ENCODE results near the gene TMEM30A. TPM values are rescaled to one million over a fixed set of nuclear protein-coding genes. Genes with fewer than 3 reads are reported as not detected.

Gene TMEM30A
- total and polyA plus RNA-seq, 4 donors: 33.3 to 71.0 (median 45.4) TPM

DNA sequence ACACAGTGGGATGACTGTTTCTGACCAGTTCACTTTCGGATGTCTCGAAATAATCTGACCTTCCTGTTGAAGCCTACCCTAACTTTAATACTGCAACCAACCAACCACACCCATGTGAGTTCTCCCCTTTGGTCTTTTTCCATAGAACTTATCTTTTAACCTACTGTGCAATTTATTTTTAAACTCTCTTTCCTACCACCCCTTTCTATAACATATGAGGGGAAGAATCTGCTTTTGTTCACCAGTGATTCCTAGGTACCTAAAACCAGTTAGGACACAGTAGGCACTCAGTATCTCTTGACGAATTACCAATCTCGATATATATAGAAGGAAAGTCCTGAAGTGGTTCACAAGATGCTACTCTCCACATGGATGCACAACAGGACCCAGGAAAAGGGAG lies 48.0 kb downstream of the TMEM30A start:
- Histone ChIP-seq H3K4me3 (ENCODE audit: low read depth in 1 of 3, low read length in 3 of 3) (no peak overlapping the region), H3K9ac (ENCODE audit: low read depth in 1 of 2, low read length in 2 of 2) (no peak overlapping the region), H3K9me3 (ENCODE audit: control insufficient read depth in 4 of 4, low read length in 3 of 4) (no peaks in the 10 kb centered on the region), H3K4me1 (ENCODE audit: control insufficient read depth in 4 of 4, insufficient read depth in 4 of 4, low read length in 3 of 4) (peaks cover 0 to 2% (median 0%) of the 10 kb centered on the region in 4 donors), H3K27ac (ENCODE audit: low read depth in 1 of 2, low read length in 2 of 2) (no peak overlapping the region), H3K27me3 (ENCODE audit: control insufficient read depth in 4 of 4, insufficient read depth in 4 of 4, low read length in 3 of 4) (no peaks in the 10 kb centered on the region), H3K36me3 (ENCODE audit: control insufficient read depth in 4 of 4, insufficient read depth in 3 of 4, low read depth in 1 of 4, low read length in 3 of 4) (peaks cover 8 to 32% (median 23%) of the 10 kb centered on the region in 4 donors)
- DNase-seq (ENCODE audit: low spot score): no peak
- TF ChIP-seq, protein P1, sequence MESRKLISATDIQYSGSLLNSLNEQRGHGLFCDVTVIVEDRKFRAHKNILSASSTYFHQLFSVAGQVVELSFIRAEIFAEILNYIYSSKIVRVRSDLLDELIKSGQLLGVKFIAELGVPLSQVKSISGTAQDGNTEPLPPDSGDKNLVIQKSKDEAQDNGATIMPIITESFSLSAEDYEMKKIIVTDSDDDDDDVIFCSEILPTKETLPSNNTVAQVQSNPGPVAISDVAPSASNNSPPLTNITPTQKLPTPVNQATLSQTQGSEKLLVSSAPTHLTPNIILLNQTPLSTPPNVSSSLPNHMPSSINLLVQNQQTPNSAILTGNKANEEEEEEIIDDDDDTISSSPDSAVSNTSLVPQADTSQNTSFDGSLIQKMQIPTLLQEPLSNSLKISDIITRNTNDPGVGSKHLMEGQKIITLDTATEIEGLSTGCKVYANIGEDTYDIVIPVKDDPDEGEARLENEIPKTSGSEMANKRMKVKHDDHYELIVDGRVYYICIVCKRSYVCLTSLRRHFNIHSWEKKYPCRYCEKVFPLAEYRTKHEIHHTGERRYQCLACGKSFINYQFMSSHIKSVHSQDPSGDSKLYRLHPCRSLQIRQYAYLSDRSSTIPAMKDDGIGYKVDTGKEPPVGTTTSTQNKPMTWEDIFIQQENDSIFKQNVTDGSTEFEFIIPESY (IDR thresholded peaks at IDR 0.05): no peak
- TF ChIP-seq, protein P2, sequence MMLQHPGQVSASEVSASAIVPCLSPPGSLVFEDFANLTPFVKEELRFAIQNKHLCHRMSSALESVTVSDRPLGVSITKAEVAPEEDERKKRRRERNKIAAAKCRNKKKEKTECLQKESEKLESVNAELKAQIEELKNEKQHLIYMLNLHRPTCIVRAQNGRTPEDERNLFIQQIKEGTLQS (IDR thresholded peaks at IDR 0.05): no peak
- TF ChIP-seq RAD21 (IDR thresholded peaks at IDR 0.05) (no peak), MAX (IDR thresholded peaks at IDR 0.05) (no peak)
- 92% methylated on average over 4 of the region's 4 CpGs for WGBS

- Histone ChIP-seq H3K27ac (ENCODE audit: low read depth in 1 of 2, low read length in 2 of 2) (no peak overlapping the region), H3K9ac (ENCODE audit: low read depth in 1 of 2, low read length in 2 of 2) (no peak overlapping the region), H3K27me3 (ENCODE audit: control insufficient read depth in 4 of 4, insufficient read depth in 4 of 4, low read length in 3 of 4) (no peaks in the 10 kb centered on the region), H3K4me1 (ENCODE audit: control insufficient read depth in 4 of 4, insufficient read depth in 4 of 4, low read length in 3 of 4) (peaks cover 0 to 2% (median 1%) of the 10 kb centered on the region in 4 donors), H3K4me3 (ENCODE audit: low read depth in 1 of 3, low read length in 3 of 3) (no peak overlapping the region), H3K9me3 (ENCODE audit: control insufficient read depth in 4 of 4, low read length in 3 of 4) (no peaks in the 10 kb centered on the region), H3K36me3 (ENCODE audit: control insufficient read depth in 4 of 4, insufficient read depth in 3 of 4, low read depth in 1 of 4, low read length in 3 of 4) (peaks cover 6 to 28% (median 23%) of the 10 kb centered on the region in 4 donors)
- TF ChIP-seq SP1 (IDR thresholded peaks at IDR 0.05): no peak
- TF ChIP-seq YY1 (IDR thresholded peaks at IDR 0.05): no peak
- TF ChIP-seq MAX (IDR thresholded peaks at IDR 0.05): no peak
- TF ChIP-seq GABPA (IDR thresholded peaks at IDR 0.05 in 1 of 2, conservative IDR thresholded peaks at IDR 0.05 in 1 of 2): no peak
- TF ChIP-seq HNF4A (conservative IDR thresholded peaks at IDR 0.05): no peak
- no peak for TF ChIP-seq TAF1 (conservative IDR thresholded peaks at IDR 0.05)
- TF ChIP-seq CTCF (IDR thresholded peaks at IDR 0.05; ENCODE audit: low read depth, low read length, missing input control): no peak
- no peak for TF ChIP-seq FOXA1 (IDR thresholded peaks at IDR 0.05)
- no peak for TF ChIP-seq HNF4G (IDR thresholded peaks at IDR 0.05)
- TF ChIP-seq, protein P3, sequence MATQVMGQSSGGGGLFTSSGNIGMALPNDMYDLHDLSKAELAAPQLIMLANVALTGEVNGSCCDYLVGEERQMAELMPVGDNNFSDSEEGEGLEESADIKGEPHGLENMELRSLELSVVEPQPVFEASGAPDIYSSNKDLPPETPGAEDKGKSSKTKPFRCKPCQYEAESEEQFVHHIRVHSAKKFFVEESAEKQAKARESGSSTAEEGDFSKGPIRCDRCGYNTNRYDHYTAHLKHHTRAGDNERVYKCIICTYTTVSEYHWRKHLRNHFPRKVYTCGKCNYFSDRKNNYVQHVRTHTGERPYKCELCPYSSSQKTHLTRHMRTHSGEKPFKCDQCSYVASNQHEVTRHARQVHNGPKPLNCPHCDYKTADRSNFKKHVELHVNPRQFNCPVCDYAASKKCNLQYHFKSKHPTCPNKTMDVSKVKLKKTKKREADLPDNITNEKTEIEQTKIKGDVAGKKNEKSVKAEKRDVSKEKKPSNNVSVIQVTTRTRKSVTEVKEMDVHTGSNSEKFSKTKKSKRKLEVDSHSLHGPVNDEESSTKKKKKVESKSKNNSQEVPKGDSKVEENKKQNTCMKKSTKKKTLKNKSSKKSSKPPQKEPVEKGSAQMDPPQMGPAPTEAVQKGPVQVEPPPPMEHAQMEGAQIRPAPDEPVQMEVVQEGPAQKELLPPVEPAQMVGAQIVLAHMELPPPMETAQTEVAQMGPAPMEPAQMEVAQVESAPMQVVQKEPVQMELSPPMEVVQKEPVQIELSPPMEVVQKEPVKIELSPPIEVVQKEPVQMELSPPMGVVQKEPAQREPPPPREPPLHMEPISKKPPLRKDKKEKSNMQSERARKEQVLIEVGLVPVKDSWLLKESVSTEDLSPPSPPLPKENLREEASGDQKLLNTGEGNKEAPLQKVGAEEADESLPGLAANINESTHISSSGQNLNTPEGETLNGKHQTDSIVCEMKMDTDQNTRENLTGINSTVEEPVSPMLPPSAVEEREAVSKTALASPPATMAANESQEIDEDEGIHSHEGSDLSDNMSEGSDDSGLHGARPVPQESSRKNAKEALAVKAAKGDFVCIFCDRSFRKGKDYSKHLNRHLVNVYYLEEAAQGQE (IDR thresholded peaks at IDR 0.05): no peak
- TF ChIP-seq NR2F2 (IDR thresholded peaks at IDR 0.05): no peak
- DNase-seq (ENCODE audit: low spot score): no peak
- 73% methylated on average over 2 of the region's 2 CpGs for WGBS
Observed at GRCh38 chr6:75235271-75235670, 49.3 kb downstream of the TMEM30A start.

Measured in liver (tissue), 9 donors.